Heart right ventricle (tissue), 16 donors: ENCODE measurements around the gene CYBRD1. TPM values are rescaled to one million over a fixed set of nuclear protein-coding genes. Genes with fewer than 3 reads are reported as not detected.

Source experiments
- ATAC-seq, 8 donors: fragments of 200-7000 bp; cut with Tn5 transposase; one replicate each; pipeline ENCODE4 v1.9.1; 2020; ENCODE audit warnings: mild to moderate bottlenecking in 8 of 8, moderate library complexity in 8 of 8, moderate number of reproducible peaks in 1 of 8
- DNase-seq, 2 donors: peaks; one replicate each; pipeline ENCODE4 v3.0.0-alpha.2; 2020
- H3K27ac ChIP-seq, 10 donors: fragments of 200-600 bp; sonication (generic) in 2 of 10; one replicate each; pipeline versions ENCODE4 v1.5.0 to v1.8.0; 2020 to 2022; ENCODE audit warnings: mild to moderate bottlenecking in 3 of 10
- H3K27me3 ChIP-seq, 7 donors: fragments of 200-600 bp; one replicate each; pipeline ENCODE4 v1.8.0; 2021 to 2022; ENCODE audit warnings: mild to moderate bottlenecking in 2 of 7
- H3K36me3 ChIP-seq, 9 donors: fragments of 200-600 bp; sonication (generic) in 1 of 9; one replicate each; pipeline versions ENCODE4 v1.5.0 to v1.8.0; 2020 to 2022; ENCODE audit warnings: mild to moderate bottlenecking in 2 of 9
- H3K4me1 ChIP-seq, 9 donors: fragments of 200-600 bp; sonication (generic) in 1 of 9; one replicate each; pipeline versions ENCODE4 v1.5.0 to v1.8.0; 2020 to 2022; ENCODE audit warnings: mild to moderate bottlenecking in 4 of 9
- H3K4me3 ChIP-seq, 10 donors: fragments of 200-600 bp; sonication (generic) in 2 of 10; one replicate each; pipeline versions ENCODE4 v1.5.0 to v1.8.0; 2020 to 2022; ENCODE audit warnings: mild to moderate bottlenecking in 7 of 10, moderate library complexity in 2 of 10
- H3K9me3 ChIP-seq, 11 donors: fragments of 200-600 bp in 10 of 11; sonication (generic) in 2 of 11; one replicate each; pipeline versions ENCODE4 v1.5.0 to v1.8.0; 2013 to 2022; ENCODE audit warnings: mild to moderate bottlenecking in 2 of 11, control low read depth in 1 of 11, moderate library complexity in 1 of 11
- CTCF ChIP-seq, 9 donors: fragments of 200-600 bp; sonication (generic) in 2 of 9; IDR thresholded peaks; one replicate each; pipeline versions ENCODE4 v1.5.0 to v1.8.0; 2021 to 2022; ENCODE audit warnings: antibody characterized with exemption in 9 of 9, mild to moderate bottlenecking in 5 of 9, moderate library complexity in 1 of 9
- WGBS, 2 donors: extraction: QIAGEN DNeasy Blood & Tissue Kit; methylation state at CpG; one replicate each; pipeline ENCODE4 v1.1.7; 2013; ENCODE audit warnings: inconsistent platforms in 1 of 2; 5-methylcytosine and 5-hydroxymethylcytosine counted together
- intact Hi-C, 10 donors: fragments of 100-400 bp; cut with DNase I; formaldehyde crosslinking; loops; one replicate each; pipeline versions ENCODE4 v1.11.1 to v1.14.2; 2022
- long read RNA-seq, 3 donors: library from polyadenylated mRNA; unstranded; transcript quantifications; one replicate each; pipeline ENCODE4 v2.0.0, GENCODE V29; 2020 to 2021
- polyA plus RNA-seq, 2 donors: library from polyadenylated mRNA; stranded (reverse); fragments of 200-250 nt; gene quantifications; one replicate each; pipeline ENCODE4 v1.2.3, GENCODE V29; 2013
- total RNA-seq, 10 donors: library from RNA; stranded (reverse); fragmentation: NEBNext Ultra II Directional in 3 of 10; extraction: Animal tissue kit (Norgen Biotek cat#: 25700) in 3 of 10; gene quantifications; one replicate each; pipeline versions ENCODE4 v1.2.1 to v1.2.4, GENCODE V29; 2021 to 2023
- donor health status: Arrhythmogenic right ventricular cardiomyopathy.
- donor health status: ischemic (EF 13 %, LVEDD 7.1; RV severe dilation, severe dysfunction).
- donor health status: healthy with polysubstance abuse.
- donor health status: DM: no; HTN: yes; CAD: no.
- donor health status: DM: no; HTN: no; CAD: no.
- donor health status: ischemic (EF 25% LVEDD 6.9; RV normal size, moderate dysfunction).
- donor health status: ischemic (EF 25% LVEDD 5.7; RV mildly dilated, moderate dysfunction).
- donor health status: healthy.
- donor health status: DM: yes; HTN: yes; CAD: no.
- donor health status: Ischemic cardiomyopathy.
- donor health status: ischemic (EF 35%, LVEDD 5.7; RV mildly dilated, moderate dysfunction).
- donor health status: nonischemic (EF 11% LVEDD 7.7; RV severe dilation, severe dysfunction).
- donor health status: DM: yes; HTN: yes; CAD: no.
- donor health status: PGD.
- donor health status: ischemic (EF 29% LVEDD 5.4; RV normal size, mild dysfunction).
- donor health status: nonischemic (EF 23%, LVEDD 6.1; RV moderate dilation, normal function).

CYBRD1 gene
- 10 to 100 TPM; 26.1 to 67.5 (median 44.5) TPM for total RNA-seq
- 10 to 100 TPM; 26.3 to 56.3 TPM for polyA plus RNA-seq
- long read RNA-seq, donor 1, full-length matches to known transcripts = 12 of 13 reads
- long read RNA-seq, donor 1, partial matches to known transcripts = 0 of 13 reads
- long read RNA-seq, donor 1, other reads (novel, unspliced or antisense) = 1 of 13 reads
- long read RNA-seq, donor 2, full-length matches to known transcripts = 17 of 30 reads
- long read RNA-seq, donor 2, partial matches to known transcripts = 1 of 30 reads
- long read RNA-seq, donor 2, other reads (novel, unspliced or antisense) = 12 of 30 reads
- long read RNA-seq, donor 3, full-length matches to known transcripts = 41 of 51 reads
- long read RNA-seq, donor 3, partial matches to known transcripts = 1 of 51 reads
- long read RNA-seq, donor 3, other reads (novel, unspliced or antisense) = 9 of 51 reads

- ATAC-seq = peak; percentile 82 to 91 (median 86)
- DNase-seq = peak; percentile 87 to 88
- WGBS, 2 donors = 0 to 1% methylated on average over 44 to 45 of the region's 45 CpGs
- Histone ChIP-seq H3K4me1 (peaks cover 5 to 42% (median 31%) of the 10 kb centered on the region in 9 donors), H3K27me3 (no peaks in the 10 kb centered on the region), H3K36me3 (no peaks in the 10 kb centered on the region), H3K9me3 (no peaks in the 10 kb centered on the region), H3K27ac (peak within 1 kb of the TSS; percentile 76 to 97 (median 88)), H3K4me3 (peak within 1 kb of the TSS; percentile 66 to 93 (median 82))
- TF ChIP-seq CTCF (IDR thresholded peaks at IDR 0.05) = peak in 1 of 9 donors; percentile 14
- intact Hi-C loops = loop anchor here in 5 of 10 donors (2.0 to 10.0 kb wide), 2 partner anchors 87 kb away; partner anchors contain the start of genes DCAF17 (in 5 of the 5) and METTL8 (in 3 of the 5)
Measured at GRCh38 chr2:171522052-171522787, at the start of gene CYBRD1. Gene CYBRD1 (plus strand): TSS chr2:171522474. CDS start chr2:171522546, 72 bp downstream.

- ATAC-seq (no peak), DNase-seq (no peak)
- Histone ChIP-seq H3K36me3 (peaks cover 0 to 100% (median 25%) of the 10 kb centered on the region in 9 donors), H3K27me3 (no peaks in the 10 kb centered on the region), H3K4me1 (no peaks in the 10 kb centered on the region), H3K4me3 (no peak overlapping the region), H3K27ac (no peak overlapping the region), H3K9me3 (no peaks in the 10 kb centered on the region)
- WGBS, 2 donors = 77 to 84% methylated on average over 1 of the region's 1 CpG
- intact Hi-C loops = no loop called here
- TF ChIP-seq CTCF (IDR thresholded peaks at IDR 0.05) = no peak
Measured at GRCh38 chr2:171475979-171476378, 46.3 kb upstream of the CYBRD1 start.

GRCh38 chr2:171478345-171478744 is 43.9 kb upstream of the CYBRD1 start:
- ATAC-seq = no peak
- no peak overlapping the region for H3K4me3 ChIP-seq
- WGBS, 2 donors = 56 to 79% methylated on average over 1 of the region's 1 CpG
- H3K9me3 ChIP-seq = no peaks in the 10 kb centered on the region
- intact Hi-C loops = no loop called here
- no peak for DNase-seq
- no peaks in the 10 kb centered on the region for H3K27me3 ChIP-seq
- H3K27ac ChIP-seq = no peak overlapping the region
- H3K36me3 ChIP-seq = peaks cover 0 to 93% (median 19%) of the 10 kb centered on the region in 9 donors
- no peak for TF ChIP-seq CTCF (IDR thresholded peaks at IDR 0.05)
- no peaks in the 10 kb centered on the region for H3K4me1 ChIP-seq

GRCh38 chr2:171479154-171479814 is 43.0 kb upstream of the CYBRD1 start:
- no peaks in the 10 kb centered on the region for H3K4me1 ChIP-seq
- H3K9me3 ChIP-seq = no peaks in the 10 kb centered on the region
- 75 to 76% methylated on average over 3 of the region's 3 CpGs for WGBS, 2 donors
- DNase-seq = no peak
- peaks cover 0 to 91% (median 19%) of the 10 kb centered on the region in 9 donors for H3K36me3 ChIP-seq
- intact Hi-C loops = no loop called here
- no peak overlapping the region for H3K4me3 ChIP-seq
- TF ChIP-seq CTCF (IDR thresholded peaks at IDR 0.05) = no peak
- ATAC-seq = no peak
- no peak overlapping the region for H3K27ac ChIP-seq
- H3K27me3 ChIP-seq = no peaks in the 10 kb centered on the region
